Measurements from ENCODE around the gene CFAP91. TPM values are rescaled to one million over a fixed set of nuclear protein-coding genes. Genes with fewer than 3 reads are reported as not detected.

CFAP91 gene
- total RNA-seq, 1 donor from 2014 or later, result not detected

GRCh38 chr3:119731560-119732343 is 28.9 kb downstream of the CFAP91 start:
- H3K4me3 Mint-ChIP-seq (ENCODE audit: low read depth), result no peak overlapping the region
- intact Hi-C loops (cut with micrococcal nuclease), result no loop called here
- peaks cover 6% of the 10 kb centered on the region for H3K27me3 Mint-ChIP-seq (ENCODE audit: low read depth)
- H3K36me3 Mint-ChIP-seq (ENCODE audit: low read depth), result no peaks in the 10 kb centered on the region
- H3K9me3 Mint-ChIP-seq, result no peaks in the 10 kb centered on the region
- H3K27ac Mint-ChIP-seq, result no peak overlapping the region
- H3K4me1 Mint-ChIP-seq (ENCODE audit: low read depth), result no peaks in the 10 kb centered on the region
- no peak for DNase-seq (ENCODE audit: low spot score)

GRCh38 chr3:119733812-119734211 is 31.0 kb downstream of the CFAP91 start:
- intact Hi-C loops (cut with micrococcal nuclease), result no loop called here
- peaks cover 3% of the 10 kb centered on the region for H3K27me3 Mint-ChIP-seq (ENCODE audit: low read depth)
- H3K9me3 Mint-ChIP-seq, result no peaks in the 10 kb centered on the region
- H3K36me3 Mint-ChIP-seq (ENCODE audit: low read depth), result no peaks in the 10 kb centered on the region
- H3K27ac Mint-ChIP-seq, result no peak overlapping the region
- no peak for DNase-seq (ENCODE audit: low spot score)
- no peaks in the 10 kb centered on the region for H3K4me1 Mint-ChIP-seq (ENCODE audit: low read depth)
- H3K4me3 Mint-ChIP-seq (ENCODE audit: low read depth), result no peak overlapping the region

DNA sequence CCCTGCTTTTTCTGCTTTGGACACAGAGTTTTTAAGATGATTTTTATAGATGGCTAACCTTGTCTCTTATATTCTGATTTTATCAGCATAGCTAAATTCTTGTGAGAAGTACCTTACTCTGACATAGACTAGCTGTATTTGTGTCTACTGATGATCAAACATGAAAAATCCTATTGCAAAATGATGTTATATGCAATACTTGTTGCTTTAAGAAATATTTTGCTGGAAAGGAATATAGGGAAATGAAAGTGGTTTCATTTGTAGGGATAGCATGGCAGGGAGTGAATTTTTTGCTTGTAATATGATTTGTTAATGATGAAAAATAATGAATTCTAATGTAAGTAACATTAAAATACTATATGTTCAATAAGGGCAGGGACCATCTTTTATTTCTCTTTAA is 35.9 kb downstream of the CFAP91 start:
- Mint-ChIP-seq H3K27me3 (ENCODE audit: low read depth) (peaks cover 10% of the 10 kb centered on the region), H3K36me3 (ENCODE audit: low read depth) (no peaks in the 10 kb centered on the region), H3K9me3 (no peaks in the 10 kb centered on the region), H3K4me1 (ENCODE audit: low read depth) (peaks cover 2% of the 10 kb centered on the region), H3K27ac (no peak overlapping the region), H3K4me3 (ENCODE audit: low read depth) (no peak overlapping the region)
- no peak for DNase-seq (ENCODE audit: low spot score)
- intact Hi-C loops (cut with micrococcal nuclease), result no loop called here

DNA sequence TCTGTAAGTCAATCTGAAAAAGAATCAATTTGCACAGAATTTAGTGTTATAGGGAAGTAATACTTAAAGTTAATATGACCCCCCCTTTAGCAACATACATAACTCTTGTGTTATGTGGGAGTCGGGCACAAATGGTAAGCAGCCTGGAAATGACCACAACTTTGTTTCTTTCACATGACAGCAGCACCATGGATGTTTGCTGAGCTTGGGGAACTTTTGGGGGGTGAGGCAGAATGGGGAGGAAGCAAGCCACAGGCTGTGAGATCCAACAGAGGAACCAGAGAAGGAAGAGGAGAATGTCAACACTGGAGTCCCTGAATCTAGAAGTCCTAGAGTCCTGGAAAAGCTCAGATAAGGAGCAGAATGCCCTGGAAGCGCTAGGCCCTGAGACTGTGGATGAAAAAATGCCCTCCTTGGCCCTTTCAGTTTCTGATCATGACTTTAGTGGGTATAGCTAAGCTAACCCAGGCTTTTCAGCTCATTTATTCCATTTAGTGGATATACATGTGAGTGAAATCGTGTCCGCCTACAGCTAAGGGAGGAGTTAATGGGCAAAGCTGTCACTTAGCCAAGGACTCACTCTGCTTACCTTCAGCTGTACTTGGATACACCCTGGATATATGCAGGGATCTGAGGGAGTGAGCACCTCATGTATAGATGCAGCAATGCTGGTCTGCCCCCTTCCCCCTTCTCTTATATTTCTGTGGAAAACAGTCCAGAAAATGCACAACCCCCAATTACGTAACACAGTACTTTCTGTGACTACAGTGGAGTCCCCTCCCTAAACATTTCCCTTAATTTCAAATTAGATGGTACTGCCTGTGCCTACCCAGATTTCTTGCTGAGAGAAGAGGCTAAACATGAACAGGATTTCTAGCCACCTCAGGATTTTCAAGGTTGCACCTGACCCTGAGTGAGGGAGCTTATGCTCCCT is 39.1 kb downstream of the CFAP91 start:
- peaks cover 2% of the 10 kb centered on the region for H3K4me1 Mint-ChIP-seq (ENCODE audit: low read depth)
- no peak overlapping the region for H3K27ac Mint-ChIP-seq
- intact Hi-C loops (cut with micrococcal nuclease), result no loop called here
- no peaks in the 10 kb centered on the region for H3K36me3 Mint-ChIP-seq (ENCODE audit: low read depth)
- H3K4me3 Mint-ChIP-seq (ENCODE audit: low read depth), result no peak overlapping the region
- H3K9me3 Mint-ChIP-seq, result no peaks in the 10 kb centered on the region
- peaks cover 13% of the 10 kb centered on the region for H3K27me3 Mint-ChIP-seq (ENCODE audit: low read depth)
- no peak for DNase-seq (ENCODE audit: low spot score)

DNA sequence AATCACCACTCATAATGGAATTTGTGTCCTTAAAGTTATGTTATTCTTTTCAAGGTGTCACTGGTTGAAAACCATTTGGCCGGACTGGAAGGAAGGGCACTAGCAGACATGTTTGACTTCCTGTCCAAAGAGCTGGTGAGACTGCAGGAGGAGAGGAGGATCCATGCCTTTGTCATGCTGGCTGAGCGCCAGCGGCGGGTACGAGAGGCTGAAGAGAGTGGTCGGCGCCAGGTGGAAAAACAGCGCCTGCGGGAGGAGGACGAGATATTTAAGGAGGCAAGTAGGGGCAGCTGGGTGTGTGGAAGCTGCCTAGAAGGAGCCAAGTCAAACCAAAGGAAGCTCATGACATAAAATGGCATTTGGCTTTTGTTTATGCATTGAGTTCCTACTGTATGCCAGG is 41.1 kb downstream of the CFAP91 start:
- Mint-ChIP-seq H3K27me3 (ENCODE audit: low read depth) (peaks cover 23% of the 10 kb centered on the region), H3K27ac (no peak overlapping the region), H3K36me3 (ENCODE audit: low read depth) (no peaks in the 10 kb centered on the region), H3K4me1 (ENCODE audit: low read depth) (peaks cover 2% of the 10 kb centered on the region), H3K9me3 (no peaks in the 10 kb centered on the region), H3K4me3 (ENCODE audit: low read depth) (no peak overlapping the region)
- intact Hi-C loops (cut with micrococcal nuclease), result no loop called here
- DNase-seq (ENCODE audit: low spot score), result no peak

- Mint-ChIP-seq H3K27ac (no peak overlapping the region), H3K4me3 (ENCODE audit: low read depth) (no peak overlapping the region), H3K36me3 (ENCODE audit: low read depth) (no peaks in the 10 kb centered on the region), H3K27me3 (ENCODE audit: low read depth) (peaks cover 24% of the 10 kb centered on the region), H3K9me3 (no peaks in the 10 kb centered on the region), H3K4me1 (ENCODE audit: low read depth) (peaks cover 2% of the 10 kb centered on the region)
- intact Hi-C loops (cut with micrococcal nuclease), result no loop called here
- no peak for DNase-seq (ENCODE audit: low spot score)
Measured at GRCh38 chr3:119745942-119746341, 43.1 kb downstream of the CFAP91 start.

DNA sequence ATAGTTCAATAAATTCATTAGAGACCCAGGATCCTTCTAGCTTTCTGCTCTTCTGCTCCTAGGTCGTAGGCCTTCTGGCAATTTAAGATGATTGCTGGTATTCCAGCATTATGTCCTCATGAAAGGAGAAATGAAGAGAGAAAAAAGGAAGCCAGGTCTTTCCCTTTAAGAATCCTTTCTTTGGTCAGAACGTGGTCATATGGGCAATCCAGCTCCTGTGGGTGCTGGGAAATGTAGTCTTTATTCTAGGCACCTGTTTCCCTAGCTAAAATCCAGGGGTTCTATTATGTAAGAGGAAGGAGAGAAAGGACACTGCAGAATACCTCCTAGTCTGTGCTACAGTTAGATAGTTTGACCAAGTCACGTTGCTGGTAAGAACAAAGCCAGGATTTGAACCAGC is 43.6 kb downstream of the CFAP91 start:
- H3K27ac Mint-ChIP-seq, result no peak overlapping the region

DNA sequence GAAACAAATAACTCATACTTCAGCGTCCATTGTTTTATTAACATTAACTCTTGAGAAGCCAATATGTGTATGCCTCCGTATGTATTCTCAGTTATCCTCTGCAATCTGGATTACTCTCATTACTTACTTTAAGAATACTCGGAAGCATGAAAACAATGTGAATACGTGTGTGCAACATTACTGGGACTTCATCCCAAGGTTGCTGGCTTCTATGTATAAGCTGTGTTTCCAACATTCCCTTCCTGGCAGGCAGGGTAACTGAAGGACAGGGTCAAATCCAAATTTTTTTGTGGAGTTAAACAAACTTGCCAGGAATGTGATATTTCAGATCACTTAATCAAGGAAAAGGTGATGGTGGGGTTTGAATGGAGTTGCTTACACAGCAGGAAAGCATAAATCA is 44.5 kb downstream of the CFAP91 start:
- no peak for DNase-seq (ENCODE audit: low spot score)
- Mint-ChIP-seq H3K36me3 (ENCODE audit: low read depth) (no peaks in the 10 kb centered on the region), H3K4me1 (ENCODE audit: low read depth) (peaks cover 2% of the 10 kb centered on the region), H3K9me3 (no peaks in the 10 kb centered on the region), H3K27ac (no peak overlapping the region), H3K27me3 (ENCODE audit: low read depth) (peaks cover 25% of the 10 kb centered on the region), H3K4me3 (ENCODE audit: low read depth) (no peak overlapping the region)
- intact Hi-C loops (cut with micrococcal nuclease), result no loop called here

More for the DNA sequence above, 43.6 kb downstream of the CFAP91 start:
- Mint-ChIP-seq H3K4me1 (ENCODE audit: low read depth) (peaks cover 2% of the 10 kb centered on the region), H3K9me3 (no peaks in the 10 kb centered on the region), H3K36me3 (ENCODE audit: low read depth) (no peaks in the 10 kb centered on the region), H3K27me3 (ENCODE audit: low read depth) (peaks cover 24% of the 10 kb centered on the region), H3K4me3 (ENCODE audit: low read depth) (no peak overlapping the region)
- intact Hi-C loops (cut with micrococcal nuclease), result no loop called here
- no peak for DNase-seq (ENCODE audit: low spot score)

GRCh38 chr3:119748991-119749390 is 46.2 kb downstream of the CFAP91 start:
- Mint-ChIP-seq H3K27me3 (ENCODE audit: low read depth) (peaks cover 25% of the 10 kb centered on the region), H3K36me3 (ENCODE audit: low read depth) (no peaks in the 10 kb centered on the region), H3K27ac (no peak overlapping the region), H3K4me1 (ENCODE audit: low read depth) (no peaks in the 10 kb centered on the region), H3K4me3 (ENCODE audit: low read depth) (no peak overlapping the region), H3K9me3 (no peaks in the 10 kb centered on the region)
- intact Hi-C loops (cut with micrococcal nuclease), result no loop called here
- no peak for DNase-seq (ENCODE audit: low spot score)

GRCh38 chr3:119751423-119751822 is 48.6 kb downstream of the CFAP91 start:
- no peaks in the 10 kb centered on the region for H3K9me3 Mint-ChIP-seq
- H3K4me1 Mint-ChIP-seq (ENCODE audit: low read depth), result no peaks in the 10 kb centered on the region
- no peaks in the 10 kb centered on the region for H3K36me3 Mint-ChIP-seq (ENCODE audit: low read depth)
- H3K27ac Mint-ChIP-seq, result no peak overlapping the region
- peaks cover 32% of the 10 kb centered on the region for H3K27me3 Mint-ChIP-seq (ENCODE audit: low read depth)
- no peak overlapping the region for H3K4me3 Mint-ChIP-seq (ENCODE audit: low read depth)
- intact Hi-C loops (cut with micrococcal nuclease), result no loop called here
- no peak for DNase-seq (ENCODE audit: low spot score)

Other genes with a start within 250 kb of the CFAP91 start
- gene TMEM39A, start 239.4 kb upstream of the CFAP91 start, total RNA-seq, result 50.4 and 58.4 TPM in 2 replicates
- gene POGLUT1, start 234.1 kb upstream of the CFAP91 start, total RNA-seq, result 24.2 and 27.5 TPM in 2 replicates
- gene TIMMDC1, start 204.5 kb upstream of the CFAP91 start, total RNA-seq, result 93.6 and 101 TPM in 2 replicates
- 6.8 TPM in 2 replicates for gene CD80, start 143.4 kb upstream of the CFAP91 start, total RNA-seq
- 5.5 and 6.3 TPM in 2 replicates for gene ADPRH, start 123.5 kb upstream of the CFAP91 start, total RNA-seq
- not detected in 2 replicates for gene PLA1A, start 105.1 kb upstream of the CFAP91 start, total RNA-seq
- gene POPDC2, start 42.4 kb upstream of the CFAP91 start, total RNA-seq, result 0.74 and 0.94 TPM in 2 replicates
- 61.2 and 64.9 TPM in 2 replicates for gene COX17, start 25.6 kb upstream of the CFAP91 start, total RNA-seq
- 0.11 TPM in 2 replicates for gene NR1I2, start 79.1 kb downstream of the CFAP91 start, total RNA-seq